Measurements from ENCODE around the gene SUMO3. TPM values are rescaled to one million over a fixed set of nuclear protein-coding genes. Genes with fewer than 3 reads are reported as not detected.

SUMO3 gene
- total and polyA plus RNA-seq, 2 of the 13 experiments (the other 11 are each of a cell fraction or from before 2014, with no cell fraction given): 51.4 to 92.4 TPM

DNA sequence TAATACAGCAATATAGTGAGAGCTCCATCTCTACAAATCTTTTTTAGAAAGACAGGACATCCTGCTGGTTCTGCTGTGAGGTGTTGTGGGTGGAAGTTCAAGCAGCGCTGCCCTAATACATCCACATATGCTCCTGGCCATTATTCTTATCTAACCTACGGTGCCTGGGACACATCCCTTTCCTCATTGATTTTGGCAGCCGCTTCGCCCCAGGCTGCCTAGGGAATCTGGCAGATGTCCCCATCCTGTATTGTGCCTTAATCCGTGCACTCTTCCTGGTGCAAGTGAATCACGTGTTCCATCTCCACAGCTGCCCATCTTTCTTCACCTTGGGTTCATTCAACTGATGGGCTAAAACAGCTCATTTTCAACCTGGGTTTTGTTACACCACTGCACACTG lies 13.1 kb downstream of the SUMO3 start:
- ChIA-PET POLR2A (interaction anchor here (1.3 to 2.2 kb wide), 3 partner anchors 11 to 69 kb away, joined by 4 to 7 read pairs (median 4); partner anchors contain the start of genes PTTG1IP and SUMO3), CTCF (ENCODE audit: low intra/inter-chr PET ratio, low total read pairs) (no interaction called here)
- H3K9ac ChIP-seq (ENCODE audit: insufficient read depth, low read depth, low read length): no peak overlapping the region
- in situ Hi-C loops (cut with HindIII; ENCODE audit: extremely low pct_ligation_motif_present, low pct_unique_long_range_greater_than_20kb) (loop anchor here (5.0 kb wide), 2 partner anchors 43 to 108 kb away; no protein-coding TSS in a partner anchor), intact Hi-C loops (cut with micrococcal nuclease; ENCODE audit: unreplicated experiment) (loop anchor here (5.0 kb wide), 3 partner anchors 68 to 108 kb away; partner anchors contain the start of gene PTTG1IP)
- no peaks in the 10 kb centered on the region for H3K9me3 ChIP-seq (ENCODE audit: low read length)
- H3K4me3 ChIP-seq (replicated peaks in 1 of 3; ENCODE audit: insufficient read depth in 1 of 3, low read depth in 2 of 3, low read length in 3 of 3): no peak overlapping the region
- H3K79me2 ChIP-seq (ENCODE audit: insufficient read depth, low read length): peaks cover 27% of the 10 kb centered on the region
- DNase-seq (ENCODE audit: low spot score): no peak
- ATAC-seq: no peak
- no peak for TF ChIP-seq GZF1 (CRISPR knock-in tag; IDR thresholded peaks at IDR 0.05)
- TF ChIP-seq, protein P1, sequence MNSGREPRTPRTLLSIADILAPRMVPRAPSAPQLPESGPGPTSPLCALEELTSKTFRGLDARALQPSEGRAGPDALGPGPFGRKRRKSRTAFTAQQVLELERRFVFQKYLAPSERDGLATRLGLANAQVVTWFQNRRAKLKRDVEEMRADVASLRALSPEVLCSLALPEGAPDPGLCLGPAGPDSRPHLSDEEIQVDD (CRISPR knock-in tag; IDR thresholded peaks at IDR 0.05; ENCODE audit: borderline replicate concordance): no peak
- TF ChIP-seq POLR2G (IDR thresholded peaks at IDR 0.05; ENCODE audit: low read depth, low read length): peak; percentile 46; the same call in 1 of the 2 replicates
- 0 out of 2 replicates have a peak, but pooled peaks have one; percentile 32 for TF ChIP-seq ZNF558 (CRISPR knock-in tag; IDR thresholded peaks at IDR 0.05; ENCODE audit: borderline replicate concordance)
- peak; percentile 33 for TF ChIP-seq RBM22 (optimal IDR thresholded peaks at IDR 0.05; ENCODE audit: low read length)
- peaks cover 18 to 48% of the 10 kb centered on the region in 2 experiments; a peak in 4 of 5 replicates for H3K36me3 ChIP-seq (replicated peaks in 1 of 2; ENCODE audit: control insufficient read depth in 1 of 2, insufficient read depth in 2 of 2, low read length in 2 of 2)
- no peak overlapping the region for H3K27ac ChIP-seq (ENCODE audit: extremely low read length, insufficient read depth, low read length)
- BruUV-seq (replicated peaks): no TSS peak
- no peaks in the 10 kb centered on the region; a peak in 1 of 5 replicates for H3K27me3 ChIP-seq (ENCODE audit: control insufficient read depth in 1 of 2, insufficient read depth in 2 of 2, low read length in 2 of 2)
- no peak overlapping the region for H3K4me2 ChIP-seq (ENCODE audit: low read depth, low read length)
- H2AFZ ChIP-seq (ENCODE audit: low read length): no peak overlapping the region
- H4K20me1 ChIP-seq (ENCODE audit: insufficient read depth, low read length): peaks cover 13% of the 10 kb centered on the region
- H3K4me1 ChIP-seq (ENCODE audit: insufficient read depth, low read length): peaks cover 44% of the 10 kb centered on the region
- no peak for FAIRE-seq
- 99% methylated on average over 6 of the region's 6 CpGs for WGBS (ENCODE audit: low lambda C conversion rate)

DNA sequence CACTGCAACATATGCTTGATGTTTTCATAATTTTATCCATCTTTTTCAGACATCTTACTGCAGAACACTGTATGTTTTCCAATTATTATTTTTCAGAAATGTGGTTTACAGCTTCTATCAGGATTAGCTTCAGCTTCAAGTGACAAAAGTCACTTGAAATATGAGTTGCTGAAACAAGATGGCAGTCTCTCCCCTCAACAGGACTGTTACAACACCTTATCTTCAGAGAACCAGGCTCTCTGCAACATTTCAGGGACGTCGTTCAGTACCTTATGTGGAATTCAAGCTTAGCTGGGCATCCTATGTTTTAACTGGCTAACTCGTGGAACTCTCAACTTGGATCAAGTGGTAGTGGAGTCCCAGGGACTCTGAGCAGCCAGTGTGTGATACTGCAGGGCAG lies 14.2 kb downstream of the SUMO3 start:
- ATAC-seq (no peak), FAIRE-seq (no peak), DNase-seq (ENCODE audit: low spot score) (no peak)
- intact Hi-C loops (cut with micrococcal nuclease; ENCODE audit: unreplicated experiment): loop anchor here (5.0 kb wide), 3 partner anchors 69 to 109 kb away; partner anchors contain the start of gene PTTG1IP
- no TSS peak for BruUV-seq (replicated peaks)
- peak; percentile 2; the same call in 1 of the 2 replicates for TF ChIP-seq POLR2AphosphoS5 (IDR thresholded peaks at IDR 0.05; ENCODE audit: low read depth, low read length)
- TF ChIP-seq ZNF121 (CRISPR knock-in tag; IDR thresholded peaks at IDR 0.05): no peak
- TF ChIP-seq RBM22 (optimal IDR thresholded peaks at IDR 0.05; ENCODE audit: low read length): peak; percentile 85
- TF ChIP-seq, protein P2, sequence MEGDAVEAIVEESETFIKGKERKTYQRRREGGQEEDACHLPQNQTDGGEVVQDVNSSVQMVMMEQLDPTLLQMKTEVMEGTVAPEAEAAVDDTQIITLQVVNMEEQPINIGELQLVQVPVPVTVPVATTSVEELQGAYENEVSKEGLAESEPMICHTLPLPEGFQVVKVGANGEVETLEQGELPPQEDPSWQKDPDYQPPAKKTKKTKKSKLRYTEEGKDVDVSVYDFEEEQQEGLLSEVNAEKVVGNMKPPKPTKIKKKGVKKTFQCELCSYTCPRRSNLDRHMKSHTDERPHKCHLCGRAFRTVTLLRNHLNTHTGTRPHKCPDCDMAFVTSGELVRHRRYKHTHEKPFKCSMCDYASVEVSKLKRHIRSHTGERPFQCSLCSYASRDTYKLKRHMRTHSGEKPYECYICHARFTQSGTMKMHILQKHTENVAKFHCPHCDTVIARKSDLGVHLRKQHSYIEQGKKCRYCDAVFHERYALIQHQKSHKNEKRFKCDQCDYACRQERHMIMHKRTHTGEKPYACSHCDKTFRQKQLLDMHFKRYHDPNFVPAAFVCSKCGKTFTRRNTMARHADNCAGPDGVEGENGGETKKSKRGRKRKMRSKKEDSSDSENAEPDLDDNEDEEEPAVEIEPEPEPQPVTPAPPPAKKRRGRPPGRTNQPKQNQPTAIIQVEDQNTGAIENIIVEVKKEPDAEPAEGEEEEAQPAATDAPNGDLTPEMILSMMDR (CRISPR knock-in tag; IDR thresholded peaks at IDR 0.05): 0 out of 2 replicates have a peak, but pooled peaks have one; percentile 10
- ChIA-PET POLR2A (interaction anchor here (1.4 to 5.6 kb wide), 3 partner anchors 14 to 181 kb away, joined by 4 to 31 read pairs (median 7); partner anchors contain the start of gene SUMO3), CTCF (ENCODE audit: low intra/inter-chr PET ratio, low total read pairs) (no interaction called here)
- Histone ChIP-seq H3K79me2 (ENCODE audit: insufficient read depth, low read length) (peaks cover 36% of the 10 kb centered on the region), H3K36me3 (replicated peaks in 1 of 2; ENCODE audit: control insufficient read depth in 1 of 2, insufficient read depth in 2 of 2, low read length in 2 of 2) (peaks cover 14 to 39% of the 10 kb centered on the region in 2 experiments; a peak in 4 of 5 replicates), H3K27ac (ENCODE audit: extremely low read length, insufficient read depth, low read length) (peak overlapping the region; percentile 88), H3K4me3 (replicated peaks in 1 of 3; ENCODE audit: insufficient read depth in 1 of 3, low read depth in 2 of 3, low read length in 3 of 3) (no peak overlapping the region), H3K4me2 (ENCODE audit: low read depth, low read length) (peak overlapping the region; percentile 99; the same call in 1 of the 2 replicates), H3K4me1 (ENCODE audit: insufficient read depth, low read length) (peaks cover 55% of the 10 kb centered on the region), H4K20me1 (ENCODE audit: insufficient read depth, low read length) (peaks cover 14% of the 10 kb centered on the region), H3K9me3 (ENCODE audit: low read length) (no peaks in the 10 kb centered on the region), H3K27me3 (ENCODE audit: control insufficient read depth in 1 of 2, insufficient read depth in 2 of 2, low read length in 2 of 2) (no peaks in the 10 kb centered on the region; a peak in 1 of 5 replicates), H3K9ac (ENCODE audit: insufficient read depth, low read depth, low read length) (no peak overlapping the region), H2AFZ (ENCODE audit: low read length) (no peak overlapping the region)
- 80% methylated on average over 3 of the region's 3 CpGs for WGBS (ENCODE audit: low lambda C conversion rate)
- in situ Hi-C loops (cut with HindIII; ENCODE audit: extremely low pct_ligation_motif_present, low pct_unique_long_range_greater_than_20kb): loop anchor here (5.0 kb wide), 2 partner anchors 44 to 109 kb away; no protein-coding TSS in a partner anchor
